Stimulated activated CD4-positive, alpha-beta T cell treated with anti-CD3 and anti-CD28 coated beads, Interleukin-2, amount 100 ng/mL, for 4 hours (primary cell): ENCODE data around the gene FGFBP3.
A peak's percentile ranks its signal among the peaks of the same experiment; 100 is the strongest.
"Not testable (repeated sequence)": the region's sequence is repeated elsewhere in the genome, so short reads cannot be mapped to it uniquely, and the experiment has no call there.

Experiments used
- DNase-seq: peaks from one replicate; pipeline ENCODE4 v3.0.0-alpha.2; 2020; ENCODE audit warnings: low read depth

Gene FGFBP3

GRCh38 chr10:91901784-91902677 is 7.3 kb downstream of the FGFBP3 start:
- peak; percentile 69 for DNase-seq

GRCh38 chr10:91897421-91897820 is 11.9 kb downstream of the FGFBP3 start:
- DNase-seq = no peak

GRCh38 chr10:91896212-91896756 is 13.0 kb downstream of the FGFBP3 start:
- no peak for DNase-seq

DNA sequence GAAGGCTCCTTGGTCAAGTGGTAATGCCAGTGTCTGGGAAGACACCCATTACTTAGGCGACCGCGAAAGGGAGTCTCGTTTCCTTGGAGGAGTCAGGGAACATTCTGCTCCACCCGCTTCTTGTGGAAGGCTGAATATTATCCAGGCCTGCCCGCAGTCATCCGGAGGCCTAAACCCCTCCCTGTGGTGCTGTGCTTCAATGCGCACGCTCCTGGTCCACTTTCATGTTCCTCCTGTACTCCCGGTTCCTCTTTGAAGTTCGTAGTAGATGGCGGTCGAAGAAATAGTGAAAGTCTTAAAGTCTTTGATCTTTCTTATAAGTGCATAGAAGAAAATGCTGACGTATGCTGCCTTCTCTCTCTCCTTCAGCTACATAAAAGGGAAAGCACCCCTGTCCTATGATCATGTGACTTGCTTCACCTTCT is 15.0 kb downstream of the FGFBP3 start:
- DNase-seq = not testable (repeated sequence)

GRCh38 chr10:91893051-91893450 is 16.2 kb downstream of the FGFBP3 start:
- no peak for DNase-seq

DNA sequence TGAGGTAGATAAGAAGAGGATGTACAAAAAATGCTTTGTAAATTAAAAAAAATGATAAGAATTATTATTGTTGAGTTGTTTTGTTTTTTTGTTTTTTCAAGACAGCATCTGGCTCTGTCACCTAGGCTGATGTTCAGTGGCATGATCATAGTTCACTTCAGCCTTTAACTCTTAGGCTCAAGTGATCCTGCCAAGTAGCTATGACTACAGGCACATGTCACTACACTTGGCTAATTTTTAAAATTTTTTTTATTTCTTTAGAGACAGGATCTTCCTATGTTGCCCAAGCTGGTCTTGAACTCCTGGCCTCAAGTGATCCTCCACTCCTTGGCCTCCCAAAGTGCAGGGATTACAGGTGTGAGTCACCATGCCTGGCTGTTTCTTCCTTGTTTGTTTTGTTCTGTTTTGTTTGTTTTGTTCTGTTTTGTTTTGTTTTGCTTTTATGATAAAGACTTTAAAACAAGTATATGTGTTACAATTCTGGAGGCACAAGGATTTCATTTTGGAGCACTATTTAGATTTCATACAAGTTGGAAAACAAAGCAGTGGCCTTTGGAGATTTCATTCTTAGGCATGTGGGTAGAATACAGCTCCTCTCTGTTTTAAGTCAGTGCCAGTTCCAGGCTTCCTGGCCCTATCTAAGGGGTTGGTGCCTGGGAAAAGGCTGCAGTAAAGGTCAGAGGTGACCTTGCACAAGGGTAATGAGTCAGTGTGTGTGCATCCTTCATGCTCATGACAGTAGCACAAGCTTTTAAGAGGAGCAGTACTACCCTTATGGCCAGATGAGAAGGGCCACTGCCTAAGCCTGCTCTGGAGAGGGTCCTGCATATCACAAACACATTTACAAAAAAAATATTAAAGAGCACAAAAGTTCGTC is 17.9 kb downstream of the FGFBP3 start:
- no peak for DNase-seq

GRCh38 chr10:91887272-91888076 is 21.8 kb downstream of the FGFBP3 start:
- DNase-seq = peak; percentile 14

GRCh38 chr10:91886954-91887271 is 22.4 kb downstream of the FGFBP3 start:
- no peak for DNase-seq

DNA sequence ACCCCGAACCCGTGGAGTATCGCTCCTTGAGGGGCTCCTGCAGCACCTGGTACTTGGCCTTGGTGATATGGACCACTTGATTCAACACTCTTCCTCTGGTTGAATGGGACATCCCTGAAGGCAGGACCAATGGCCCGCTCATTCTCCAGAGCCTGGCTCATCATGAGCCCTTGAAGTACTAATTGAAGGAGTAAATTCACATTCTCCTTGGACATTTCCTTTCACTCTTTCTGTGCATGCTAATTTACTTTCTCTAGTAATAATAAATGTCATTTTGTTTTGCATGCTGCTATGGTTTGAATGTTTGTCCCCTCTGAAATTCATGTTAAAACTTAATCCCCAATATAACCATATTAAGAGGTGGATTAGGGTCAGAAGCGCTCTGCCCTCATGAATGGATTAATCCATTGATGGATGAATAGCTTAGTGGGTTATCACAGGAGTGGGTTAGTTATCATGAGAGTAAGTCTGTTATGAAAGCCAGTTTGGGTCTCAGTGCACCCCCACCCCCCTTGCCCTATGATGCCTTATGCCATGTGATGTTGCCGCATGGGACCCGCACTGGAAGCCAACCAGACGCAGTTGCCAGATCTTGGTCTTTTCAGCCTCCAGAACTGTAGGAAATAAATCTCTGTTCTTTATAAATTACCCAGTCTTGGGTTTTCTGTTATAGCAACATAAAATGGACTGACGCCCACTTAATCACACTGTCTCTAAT is 23.8 kb downstream of the FGFBP3 start:
- no peak for DNase-seq

DNA sequence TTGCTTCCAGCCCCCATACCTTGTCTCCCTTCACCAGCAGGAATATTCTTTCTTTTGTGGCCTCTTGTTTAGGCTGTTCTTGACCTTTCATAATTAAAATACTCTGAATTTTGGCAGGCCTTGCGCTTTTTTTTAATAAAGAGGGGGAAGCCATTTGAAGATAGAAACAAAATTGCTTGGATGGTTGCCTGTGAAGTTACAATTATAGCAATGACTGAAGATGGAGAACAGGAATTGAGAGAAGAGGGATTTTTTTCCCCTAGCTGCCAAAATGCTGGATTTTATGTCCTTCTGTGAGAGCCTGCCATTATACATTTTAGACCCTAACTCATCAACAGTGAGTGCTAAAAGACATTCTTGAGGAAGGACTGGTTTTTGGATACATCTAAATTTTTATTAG is 24.8 kb downstream of the FGFBP3 start:
- no peak for DNase-seq

DNA sequence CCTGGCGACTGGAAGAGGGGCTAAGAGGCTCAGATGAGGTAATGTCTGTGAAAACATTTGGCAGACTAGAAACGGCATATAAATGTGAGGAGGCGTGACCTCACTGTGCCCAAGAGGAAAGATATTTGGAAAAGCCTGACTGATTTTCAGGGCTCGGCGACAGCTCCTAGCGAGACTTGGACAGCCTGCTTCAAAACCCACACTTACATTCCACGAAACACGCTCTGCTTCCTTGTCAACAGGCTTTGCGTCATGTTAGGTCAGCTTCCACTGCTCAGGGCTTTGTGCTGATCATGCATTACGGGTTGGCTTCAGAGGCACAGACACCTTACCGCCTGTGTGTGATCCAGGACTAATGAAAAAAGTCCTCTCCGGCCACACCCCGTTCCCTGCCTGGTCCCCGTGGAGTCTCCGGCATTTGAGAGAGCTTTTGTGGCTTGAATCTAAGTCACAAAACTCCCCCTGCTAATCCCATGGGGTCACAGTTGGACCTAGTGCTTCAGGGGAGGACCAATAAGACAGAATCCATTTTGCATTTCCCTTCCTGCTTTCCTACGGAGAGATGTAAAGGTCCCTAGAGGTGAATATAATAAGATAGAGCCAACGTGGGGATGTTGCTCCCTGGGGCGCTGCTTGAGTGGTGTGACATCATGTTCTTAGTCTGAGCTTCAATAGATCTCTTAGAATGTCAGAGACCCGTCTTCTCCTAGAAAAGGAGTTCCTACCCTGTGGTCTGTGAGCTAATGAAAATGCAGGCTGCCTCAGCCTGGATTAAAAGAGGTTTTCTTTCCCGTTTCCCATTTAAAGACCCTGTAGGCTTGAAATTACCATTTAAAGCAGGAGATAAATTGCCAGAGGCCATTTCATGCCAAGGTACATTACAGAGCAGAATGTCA is 25.5 kb downstream of the FGFBP3 start:
- DNase-seq = no peak

DNA sequence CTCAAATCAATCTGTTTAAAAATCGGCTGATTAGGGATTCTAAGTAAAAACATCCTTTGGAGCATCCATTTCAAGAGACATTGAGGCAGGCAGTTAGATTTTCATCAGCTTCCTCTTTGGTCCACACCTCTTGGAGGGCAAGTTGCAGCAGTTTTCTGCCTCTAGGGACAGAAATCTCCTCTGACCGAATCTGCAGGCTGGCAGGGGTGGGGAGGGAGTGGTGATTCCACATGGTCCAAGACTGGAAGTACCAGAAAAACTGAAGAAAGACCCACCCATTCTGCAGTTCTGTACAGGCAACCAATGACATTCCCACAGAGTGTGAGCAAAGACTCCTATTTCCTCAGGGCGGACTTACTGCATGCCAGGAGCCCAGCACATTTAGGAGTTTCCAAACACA is 29.0 kb downstream of the FGFBP3 start:
- DNase-seq = no peak

DNA sequence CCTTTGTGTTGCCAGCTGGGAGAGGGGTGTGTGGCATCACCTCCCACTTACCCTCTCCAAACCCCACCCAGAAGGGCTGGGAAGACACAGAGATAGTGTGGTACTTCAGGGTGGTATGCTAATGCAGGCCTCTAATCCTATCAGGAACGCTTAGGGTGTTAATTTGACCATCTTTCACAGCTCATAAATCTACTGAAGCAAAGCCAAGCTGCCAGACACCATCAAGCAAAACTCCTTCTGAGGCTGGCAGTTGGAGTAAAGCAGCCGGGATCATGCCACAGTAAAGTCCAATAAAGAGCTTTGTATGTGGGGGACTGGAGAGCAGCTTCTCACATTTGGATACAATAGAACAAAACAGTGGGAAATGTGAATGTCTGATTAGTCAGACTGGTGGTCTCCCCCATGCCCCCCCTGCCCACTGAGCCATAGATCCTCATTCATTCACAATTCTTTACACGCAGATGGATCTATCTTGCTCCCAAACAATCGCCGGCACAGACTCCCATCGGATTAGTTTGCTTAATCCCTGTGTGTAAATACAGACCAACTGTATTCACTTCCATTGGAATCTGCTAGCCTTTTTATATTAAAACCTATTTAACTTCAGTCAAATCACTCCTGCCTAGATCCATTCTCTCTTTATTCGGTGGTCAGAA is 29.6 kb downstream of the FGFBP3 start:
- DNase-seq = no peak

- DNase-seq = no peak
Observed at GRCh38 chr10:91875779-91876178, 33.5 kb downstream of the FGFBP3 start.

DNA sequence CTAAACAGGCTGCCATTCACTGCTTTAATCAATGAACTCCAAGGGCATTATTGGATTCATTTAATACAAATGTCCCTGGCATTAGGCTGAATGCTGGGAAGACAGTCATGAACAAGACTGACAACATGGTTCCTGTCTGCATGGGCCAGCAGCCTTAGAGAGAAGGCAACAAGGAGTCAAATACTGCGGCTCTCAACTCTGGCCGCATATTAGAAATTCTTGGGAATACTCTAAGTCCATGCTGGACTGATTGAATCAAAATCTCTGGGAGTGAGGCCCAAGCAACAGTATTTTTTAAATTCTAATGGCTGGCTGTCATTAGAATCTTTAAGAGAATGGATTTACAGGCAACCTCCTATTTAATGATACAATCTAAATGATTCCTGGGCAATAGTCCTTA is 34.1 kb downstream of the FGFBP3 start:
- DNase-seq = no peak

DNA sequence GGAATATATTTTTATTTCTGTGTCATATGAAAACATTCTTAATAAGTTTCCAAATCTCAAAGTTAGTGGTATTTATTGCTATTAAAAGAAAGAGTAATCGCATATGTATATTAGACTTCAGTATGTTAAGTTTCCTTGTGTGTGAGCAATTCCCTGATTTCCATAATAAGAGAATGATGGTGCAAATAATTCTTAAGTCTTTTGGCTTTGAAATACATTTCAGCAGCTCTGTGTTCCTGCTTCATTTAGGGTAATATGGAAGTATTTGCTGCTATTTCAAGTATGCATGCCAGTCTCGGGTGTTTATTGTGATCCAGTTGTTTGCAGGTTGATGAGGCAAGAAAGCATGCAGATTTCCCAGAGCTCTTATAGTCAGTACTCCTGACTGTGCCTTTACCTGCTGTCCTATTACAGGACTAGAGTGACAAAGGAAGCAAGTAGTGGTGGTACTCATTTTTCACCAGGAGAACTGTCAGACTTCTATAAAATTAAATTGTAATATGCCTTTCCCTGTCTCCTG is 43.7 kb downstream of the FGFBP3 start:
- no peak for DNase-seq

DNA sequence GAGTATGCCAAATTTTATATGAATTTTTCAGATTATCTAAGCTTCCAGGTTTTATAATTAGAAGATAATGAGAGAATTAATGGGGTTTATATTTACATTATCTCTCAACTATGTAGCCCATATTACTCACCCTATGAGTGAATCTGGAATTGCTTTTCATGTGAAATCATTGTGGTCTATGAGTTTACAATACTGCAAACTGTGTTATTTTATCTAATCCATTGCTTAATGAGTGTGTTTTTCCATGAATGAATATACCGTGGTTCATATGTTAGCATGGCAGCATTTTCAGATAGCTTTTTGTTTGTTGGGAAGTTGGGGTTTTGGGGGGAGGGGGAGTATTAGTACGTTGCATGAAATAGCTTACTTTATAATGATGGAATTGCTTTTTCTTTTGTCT is 44.5 kb downstream of the FGFBP3 start:
- no peak for DNase-seq

- DNase-seq = no peak
Observed at GRCh38 chr10:91864099-91864498, 45.2 kb downstream of the FGFBP3 start.

- DNase-seq = no peak
Observed at GRCh38 chr10:91860885-91861284, 48.4 kb downstream of the FGFBP3 start.

- DNase-seq = no peak
Observed at GRCh38 chr10:91856637-91857036, 52.6 kb downstream of the FGFBP3 start.
